HL-60 (cell line): ENCODE data around the gene COPE.

Experiments used
- POLR2AphosphoS5 ChIP-seq: IDR thresholded peaks from 2 replicates; pipeline ENCODE4 v1.6.1; 2012; ENCODE audit warnings: low read depth
- REST ChIP-seq: IDR thresholded peaks from 2 replicates; pipeline ENCODE4 v1.6.1; 2012; ENCODE audit warnings: low read depth; ENCODE audit not compliant: insufficient replicate concordance
- TF ChIP-seq, protein P1 (sequence below): IDR thresholded peaks from one replicate; pipeline ENCODE4 v1.5.1; 2011; ENCODE audit warnings: low read length, control low read depth, inconsistent platforms; ENCODE audit not compliant: insufficient read depth

- TF ChIP-seq, protein P1, sequence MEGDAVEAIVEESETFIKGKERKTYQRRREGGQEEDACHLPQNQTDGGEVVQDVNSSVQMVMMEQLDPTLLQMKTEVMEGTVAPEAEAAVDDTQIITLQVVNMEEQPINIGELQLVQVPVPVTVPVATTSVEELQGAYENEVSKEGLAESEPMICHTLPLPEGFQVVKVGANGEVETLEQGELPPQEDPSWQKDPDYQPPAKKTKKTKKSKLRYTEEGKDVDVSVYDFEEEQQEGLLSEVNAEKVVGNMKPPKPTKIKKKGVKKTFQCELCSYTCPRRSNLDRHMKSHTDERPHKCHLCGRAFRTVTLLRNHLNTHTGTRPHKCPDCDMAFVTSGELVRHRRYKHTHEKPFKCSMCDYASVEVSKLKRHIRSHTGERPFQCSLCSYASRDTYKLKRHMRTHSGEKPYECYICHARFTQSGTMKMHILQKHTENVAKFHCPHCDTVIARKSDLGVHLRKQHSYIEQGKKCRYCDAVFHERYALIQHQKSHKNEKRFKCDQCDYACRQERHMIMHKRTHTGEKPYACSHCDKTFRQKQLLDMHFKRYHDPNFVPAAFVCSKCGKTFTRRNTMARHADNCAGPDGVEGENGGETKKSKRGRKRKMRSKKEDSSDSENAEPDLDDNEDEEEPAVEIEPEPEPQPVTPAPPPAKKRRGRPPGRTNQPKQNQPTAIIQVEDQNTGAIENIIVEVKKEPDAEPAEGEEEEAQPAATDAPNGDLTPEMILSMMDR: no peak
- TF ChIP-seq REST (no peak), POLR2AphosphoS5 (no peak)
Measured at GRCh38 chr19:18853755-18854427, 65.3 kb downstream of the COPE start.
